ENCODE data around the gene ITIH5.

DNA sequence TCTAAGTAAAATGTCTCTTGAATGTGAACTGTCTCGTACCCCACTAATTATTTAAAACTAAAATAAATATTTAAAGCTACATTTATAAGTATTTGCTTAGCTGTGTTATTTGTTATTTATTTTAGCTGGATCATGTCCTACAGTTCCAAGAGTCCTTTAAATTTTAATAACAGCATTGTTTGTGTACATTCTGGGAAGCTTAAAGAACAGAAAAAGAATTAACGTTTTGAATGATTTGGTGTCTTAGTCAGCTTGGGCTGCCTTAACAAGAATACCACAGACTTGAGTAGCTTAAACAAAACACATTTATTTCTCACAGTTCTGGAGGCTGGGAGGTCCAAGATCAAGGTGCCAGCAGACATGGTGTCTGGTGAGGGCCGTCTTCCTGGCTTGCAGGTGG is 107.4 kb downstream of the ITIH5 start:
- TF ChIP-seq, protein P1, sequence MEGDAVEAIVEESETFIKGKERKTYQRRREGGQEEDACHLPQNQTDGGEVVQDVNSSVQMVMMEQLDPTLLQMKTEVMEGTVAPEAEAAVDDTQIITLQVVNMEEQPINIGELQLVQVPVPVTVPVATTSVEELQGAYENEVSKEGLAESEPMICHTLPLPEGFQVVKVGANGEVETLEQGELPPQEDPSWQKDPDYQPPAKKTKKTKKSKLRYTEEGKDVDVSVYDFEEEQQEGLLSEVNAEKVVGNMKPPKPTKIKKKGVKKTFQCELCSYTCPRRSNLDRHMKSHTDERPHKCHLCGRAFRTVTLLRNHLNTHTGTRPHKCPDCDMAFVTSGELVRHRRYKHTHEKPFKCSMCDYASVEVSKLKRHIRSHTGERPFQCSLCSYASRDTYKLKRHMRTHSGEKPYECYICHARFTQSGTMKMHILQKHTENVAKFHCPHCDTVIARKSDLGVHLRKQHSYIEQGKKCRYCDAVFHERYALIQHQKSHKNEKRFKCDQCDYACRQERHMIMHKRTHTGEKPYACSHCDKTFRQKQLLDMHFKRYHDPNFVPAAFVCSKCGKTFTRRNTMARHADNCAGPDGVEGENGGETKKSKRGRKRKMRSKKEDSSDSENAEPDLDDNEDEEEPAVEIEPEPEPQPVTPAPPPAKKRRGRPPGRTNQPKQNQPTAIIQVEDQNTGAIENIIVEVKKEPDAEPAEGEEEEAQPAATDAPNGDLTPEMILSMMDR (IDR thresholded peaks at IDR 0.05) = no peak
- TF ChIP-seq POLR2A (IDR thresholded peaks at IDR 0.05) = no peak
